Mesenteric fat pad (tissue), 1 donor: Measurements from ENCODE around the gene FAM98B. TPM values are rescaled to one million over a fixed set of nuclear protein-coding genes. Genes with fewer than 3 reads are reported as not detected.

Source experiments
- DNase-seq: peaks from one replicate; pipeline ENCODE4 v3.0.0-alpha.2; 2020; ENCODE audit warnings: low spot score
- total RNA-seq: library from RNA; stranded (reverse); fragmentation: NEBNext Ultra II Directional; extraction: Animal tissue kit (Norgen Biotek cat#: 25700); gene quantifications from one replicate; pipeline ENCODE4 v1.2.1, GENCODE V29; 2021
- donor health status: DM: yes; HTN: yes; CAD: no.

FAM98B gene
- total RNA-seq, 1 donor from 2014 or later, result 22.4 TPM

GRCh38 chr15:38461066-38461833 lies 7.3 kb downstream of the FAM98B start:
- no peak for DNase-seq

GRCh38 chr15:38463893-38464292 lies 10.0 kb downstream of the FAM98B start:
- no peak for DNase-seq

GRCh38 chr15:38464675-38465074 lies 10.7 kb downstream of the FAM98B start:
- no peak for DNase-seq

GRCh38 chr15:38470816-38471215 lies 16.9 kb downstream of the FAM98B start:
- DNase-seq, result no peak

GRCh38 chr15:38471974-38472373 lies 18.0 kb downstream of the FAM98B start:
- no peak for DNase-seq

- DNase-seq, result no peak
Observed at GRCh38 chr15:38474155-38474757, 20.3 kb downstream of the FAM98B start.

GRCh38 chr15:38475361-38475760 lies 21.4 kb downstream of the FAM98B start:
- DNase-seq, result no peak

GRCh38 chr15:38476120-38476519 lies 22.2 kb downstream of the FAM98B start:
- DNase-seq, result no peak

GRCh38 chr15:38477637-38478036 lies 23.7 kb downstream of the FAM98B start:
- no peak for DNase-seq

- DNase-seq, result no peak
Observed at GRCh38 chr15:38479266-38479665, 25.3 kb downstream of the FAM98B start.

GRCh38 chr15:38479756-38480155 lies 25.8 kb downstream of the FAM98B start:
- DNase-seq, result no peak

GRCh38 chr15:38481113-38481512 lies 27.2 kb downstream of the FAM98B start:
- no peak for DNase-seq

GRCh38 chr15:38481761-38482160 lies 27.8 kb downstream of the FAM98B start:
- no peak for DNase-seq

- no peak for DNase-seq
Observed at GRCh38 chr15:38482572-38482971, 28.6 kb downstream of the FAM98B start.

- no peak for DNase-seq
Observed at GRCh38 chr15:38486936-38487335, 33.0 kb downstream of the FAM98B start.

- DNase-seq, result no peak
Observed at GRCh38 chr15:38487378-38487777, 33.5 kb downstream of the FAM98B start.

GRCh38 chr15:38490242-38490922 lies 36.5 kb downstream of the FAM98B start:
- no peak for DNase-seq

GRCh38 chr15:38496151-38496550 lies 42.2 kb downstream of the FAM98B start:
- no peak for DNase-seq

- no peak for DNase-seq
Observed at GRCh38 chr15:38499651-38500050, 45.7 kb downstream of the FAM98B start.

- DNase-seq, result no peak
Observed at GRCh38 chr15:38503496-38503895, 49.6 kb downstream of the FAM98B start.

GRCh38 chr15:38504680-38505467 lies 50.9 kb downstream of the FAM98B start:
- no peak for DNase-seq

- no peak for DNase-seq
Observed at GRCh38 chr15:38506997-38507396, 53.1 kb downstream of the FAM98B start.
